Common myeloid progenitor, CD34-positive (primary cell): ENCODE measurements around the gene ZDHHC3.

ENCODE experiments used
- CTCF ChIA-PET: fragments of 350-600 bp; sonication (Branson Sonifier 250); formaldehyde crosslinking; loops from one replicate; lab custom pipeline; 2021; ENCODE audit warnings: antibody characterized with exemption; lab: Charles Lee
- POLR2A ChIA-PET: fragments of 350-600 bp; sonication (Branson Sonifier 250); formaldehyde crosslinking; loops from one replicate; lab custom pipeline; 2021; ENCODE audit warnings: antibody characterized with exemption; lab: Charles Lee
- DNase-seq, 3 donors: peaks; one replicate each; pipeline versions ENCODE4 v3.0.0 to v3.0.0-alpha.2; 2013
- H3K27ac ChIP-seq, 2 experiments: 1 replicate in 1 of 2; 2 replicates in 1 of 2; pipeline ENCODE4 v1.7.0; 2013; ENCODE audit warnings: inconsistent platforms in 2 of 2, low read length in 2 of 2, mild to moderate bottlenecking in 2 of 2, low read depth in 1 of 2, moderate library complexity in 1 of 2; ENCODE audit not compliant: severe bottlenecking in 2 of 2, insufficient read depth in 1 of 2, poor library complexity in 1 of 2
- H3K27me3 ChIP-seq, 5 experiments: replicated peaks in 2 of 5; 1 replicate in 3 of 5; 2 replicates in 2 of 5; pipeline versions ENCODE4 v1.6.1 to v1.7.0; 2013; ENCODE audit warnings: low read length in 4 of 5, mild to moderate bottlenecking in 2 of 5, moderate library complexity in 2 of 5, inconsistent platforms in 1 of 5; ENCODE audit not compliant: insufficient read depth in 5 of 5, control insufficient read depth in 4 of 5
- H3K36me3 ChIP-seq, 4 experiments: 1 replicate in 2 of 4; 2 replicates in 2 of 4; pipeline versions ENCODE4 v1.6.1 to v1.7.0; 2013; ENCODE audit warnings: low read length in 3 of 4, control low read depth in 1 of 4, mild to moderate bottlenecking in 1 of 4; ENCODE audit not compliant: control insufficient read depth in 4 of 4, insufficient read depth in 4 of 4
- H3K4me1 ChIP-seq, 4 experiments: 1 replicate in 3 of 4; 2 replicates in 1 of 4; pipeline versions ENCODE4 v1.6.1 to v1.7.1; 2013; ENCODE audit warnings: low read length in 3 of 4, mild to moderate bottlenecking in 3 of 4, control low read depth in 1 of 4, inconsistent platforms in 1 of 4, moderate library complexity in 1 of 4; ENCODE audit not compliant: control insufficient read depth in 4 of 4, insufficient read depth in 4 of 4; ENCODE audit errors: control extremely low read depth in 1 of 4
- H3K4me3 ChIP-seq, 7 experiments: 1 replicate in 4 of 7; 2 replicates in 3 of 7; pipeline versions ENCODE4 v1.5.1 to v1.7.0; 2013; ENCODE audit warnings: mild to moderate bottlenecking in 7 of 7, low read length in 6 of 7, moderate library complexity in 6 of 7, inconsistent platforms in 2 of 7, low read depth in 2 of 7, control low read depth in 1 of 7; ENCODE audit not compliant: insufficient read depth in 4 of 7, control insufficient read depth in 1 of 7; ENCODE audit errors: extremely low read depth in 1 of 7
- H3K9me3 ChIP-seq, 5 experiments: 1 replicate in 4 of 5; 2 replicates in 1 of 5; pipeline versions ENCODE4 v1.6.1 to v1.7.1; 2013; ENCODE audit warnings: low read length in 4 of 5, mild to moderate bottlenecking in 2 of 5, inconsistent platforms in 1 of 5, low read depth in 1 of 5, moderate library complexity in 1 of 5; ENCODE audit not compliant: control insufficient read depth in 4 of 5, insufficient read depth in 2 of 5; ENCODE audit errors: control extremely low read depth in 1 of 5
- whole genome bisulfite sequencing: methylation state at CpG from one replicate; pipeline ENCODE4 v1.1.5; 2013; ENCODE audit not compliant: insufficient coverage; 5-methylcytosine and 5-hydroxymethylcytosine counted together

The ZDHHC3 gene

DNA sequence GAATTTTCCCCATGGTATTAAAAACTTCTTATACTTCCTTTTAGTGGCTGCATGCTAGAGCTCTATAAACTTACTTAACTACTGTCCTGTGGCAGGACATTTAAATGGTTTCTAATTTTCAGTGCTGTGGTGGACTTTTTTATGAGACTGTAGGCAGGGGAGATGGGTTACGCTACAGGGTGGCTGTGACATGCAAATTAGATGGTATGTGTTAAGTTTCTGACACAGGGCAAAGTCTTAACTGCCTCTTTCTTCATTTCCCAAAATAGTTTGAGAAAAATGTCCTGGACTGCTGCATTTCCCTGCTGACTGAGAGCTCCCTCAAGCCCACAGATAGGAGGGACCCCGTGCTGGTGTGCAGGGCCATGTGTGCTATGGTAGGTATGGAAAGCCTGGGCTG lies 79.5 kb downstream of the ZDHHC3 start:
- Histone ChIP-seq H3K4me1 (no peaks in the 10 kb centered on the region), H3K36me3 (no peaks in the 10 kb centered on the region), H3K27ac (no peak overlapping the region), H3K4me3 (no peak overlapping the region), H3K9me3 (no peaks in the 10 kb centered on the region), H3K27me3 (no peaks in the 10 kb centered on the region)
- ChIA-PET CTCF (no interaction called here), POLR2A (no interaction called here)
- no peak for DNase-seq
- WGBS = no CpG with 5 or more reads among the region's 2 CpGs

DNA sequence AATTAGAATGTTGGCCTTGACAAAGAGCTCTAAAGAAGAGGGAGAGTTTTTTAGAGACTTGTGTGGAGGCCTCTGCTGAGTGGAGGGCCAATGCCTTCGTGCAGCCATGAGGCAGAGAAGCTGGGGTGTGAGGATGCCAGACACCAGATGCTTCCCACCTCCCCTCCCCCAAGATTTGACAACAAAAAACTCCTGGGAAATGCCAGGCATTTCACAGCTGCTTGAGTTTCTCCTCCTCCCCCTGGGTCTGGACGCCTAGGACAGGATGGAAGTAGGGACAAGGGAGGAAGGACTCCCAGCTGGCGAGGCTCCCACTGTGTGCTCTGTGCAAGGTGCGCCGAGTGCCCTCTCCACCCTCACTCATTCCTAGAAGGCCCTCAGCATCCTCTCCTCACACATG lies 81.5 kb downstream of the ZDHHC3 start:
- H3K27ac ChIP-seq = no peak overlapping the region
- no peak overlapping the region for H3K4me3 ChIP-seq
- DNase-seq = no peak
- H3K27me3 ChIP-seq = no peaks in the 10 kb centered on the region
- no peaks in the 10 kb centered on the region for H3K9me3 ChIP-seq
- POLR2A ChIA-PET = no interaction called here
- CTCF ChIA-PET = interaction anchor here (0.6 kb wide), 1 partner anchor 13 kb away, joined by 3 read pairs; no protein-coding TSS in a partner anchor
- H3K36me3 ChIP-seq = no peaks in the 10 kb centered on the region
- no peaks in the 10 kb centered on the region for H3K4me1 ChIP-seq
- 100% methylated on average over 1 of the region's 5 CpGs for WGBS

DNA sequence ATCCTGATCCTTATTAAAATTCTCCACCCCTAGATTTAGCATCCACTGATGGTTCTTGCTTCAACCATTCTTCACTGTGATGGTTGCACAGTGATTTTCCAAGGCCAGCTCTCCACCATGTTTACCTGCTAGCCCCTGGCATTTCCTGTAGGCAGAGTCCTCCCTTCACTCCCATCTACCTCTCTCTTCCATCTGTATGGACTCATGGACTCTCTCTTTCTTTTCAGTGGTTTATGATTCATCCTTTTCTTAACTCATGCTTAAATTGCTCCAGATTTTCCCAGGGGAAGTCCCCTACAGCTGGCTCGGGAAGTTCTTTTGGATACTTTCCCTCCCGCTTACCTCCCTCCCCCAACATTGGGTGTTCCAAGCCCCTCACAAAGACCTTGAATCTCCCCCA lies 82.9 kb downstream of the ZDHHC3 start:
- ChIA-PET CTCF (no interaction called here), POLR2A (no interaction called here)
- Histone ChIP-seq H3K4me3 (no peak overlapping the region), H3K9me3 (no peaks in the 10 kb centered on the region), H3K36me3 (no peaks in the 10 kb centered on the region), H3K4me1 (no peaks in the 10 kb centered on the region), H3K27ac (no peak overlapping the region), H3K27me3 (no peaks in the 10 kb centered on the region)
- DNase-seq = no peak
- WGBS = 92% methylated on average over 2 of the region's 2 CpGs

DNA sequence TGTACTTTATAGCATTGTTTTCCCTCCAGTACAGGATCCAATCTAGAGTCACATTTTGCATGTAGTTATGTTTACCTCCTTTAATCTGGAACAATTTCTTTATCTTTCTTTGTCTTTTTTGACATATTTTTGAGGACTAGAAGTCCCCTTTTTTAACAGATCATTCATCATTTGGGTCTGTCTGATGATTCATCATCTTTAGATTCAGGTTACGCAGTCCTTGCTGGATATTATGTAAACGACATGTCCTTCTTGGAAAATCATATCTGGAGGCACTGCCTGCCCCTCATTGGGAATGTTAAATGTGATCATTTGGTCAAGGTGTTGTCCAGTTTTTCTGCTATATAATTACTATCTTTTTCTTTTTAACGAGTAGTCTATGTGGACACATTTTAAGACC lies 83.3 kb downstream of the ZDHHC3 start:
- Histone ChIP-seq H3K27me3 (no peaks in the 10 kb centered on the region), H3K9me3 (no peaks in the 10 kb centered on the region), H3K4me3 (no peak overlapping the region), H3K36me3 (no peaks in the 10 kb centered on the region), H3K4me1 (no peaks in the 10 kb centered on the region), H3K27ac (no peak overlapping the region)
- 100% methylated on average over 1 of the region's 3 CpGs for WGBS
- ChIA-PET CTCF (no interaction called here), POLR2A (no interaction called here)
- DNase-seq = no peak

DNA sequence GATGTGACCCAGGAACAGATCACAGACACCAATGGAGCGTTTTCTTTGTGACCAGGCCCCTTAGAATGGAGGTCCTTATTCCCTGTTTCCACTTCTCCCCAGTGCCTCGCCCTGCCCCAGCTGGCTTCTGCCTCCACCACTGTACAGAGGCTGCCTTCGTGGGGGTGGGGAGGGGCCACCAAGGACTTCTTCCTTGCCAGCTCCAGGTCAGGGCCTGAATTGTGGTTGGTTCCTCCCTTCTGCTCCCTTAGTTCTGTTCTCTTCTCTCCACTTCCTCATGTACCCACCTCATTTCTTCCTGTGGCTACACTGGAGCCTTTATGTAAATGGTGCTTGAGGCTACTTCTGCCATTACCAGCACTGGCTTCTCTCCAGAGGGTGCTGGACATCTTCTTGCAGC lies 85.1 kb downstream of the ZDHHC3 start:
- DNase-seq = no peak
- Histone ChIP-seq H3K4me3 (no peak overlapping the region), H3K9me3 (no peaks in the 10 kb centered on the region), H3K4me1 (no peaks in the 10 kb centered on the region), H3K27me3 (no peaks in the 10 kb centered on the region), H3K36me3 (no peaks in the 10 kb centered on the region), H3K27ac (no peak overlapping the region)
- ChIA-PET POLR2A (no interaction called here), CTCF (no interaction called here)
- WGBS = 69% methylated on average over 3 of the region's 3 CpGs

DNA sequence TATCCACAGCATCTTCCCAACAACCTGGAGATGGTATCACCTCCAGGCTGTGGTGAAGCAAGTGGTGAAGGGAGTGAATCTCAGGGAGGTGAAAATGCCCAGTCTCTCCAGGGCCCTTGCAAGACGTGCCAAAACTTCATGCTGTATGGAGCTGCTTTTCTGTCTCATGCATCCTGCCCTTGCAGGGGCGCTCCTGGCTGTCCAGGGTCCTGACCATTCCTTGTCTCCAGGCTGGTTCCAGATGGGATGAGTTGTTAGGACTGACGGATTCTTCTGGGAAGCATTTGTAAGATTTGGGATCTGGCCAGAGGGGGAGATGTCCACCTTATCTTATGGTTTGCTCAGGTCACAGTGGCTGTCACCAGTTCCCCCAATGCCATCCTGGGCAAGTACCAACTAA lies 85.7 kb downstream of the ZDHHC3 start:
- DNase-seq = no peak

DNA sequence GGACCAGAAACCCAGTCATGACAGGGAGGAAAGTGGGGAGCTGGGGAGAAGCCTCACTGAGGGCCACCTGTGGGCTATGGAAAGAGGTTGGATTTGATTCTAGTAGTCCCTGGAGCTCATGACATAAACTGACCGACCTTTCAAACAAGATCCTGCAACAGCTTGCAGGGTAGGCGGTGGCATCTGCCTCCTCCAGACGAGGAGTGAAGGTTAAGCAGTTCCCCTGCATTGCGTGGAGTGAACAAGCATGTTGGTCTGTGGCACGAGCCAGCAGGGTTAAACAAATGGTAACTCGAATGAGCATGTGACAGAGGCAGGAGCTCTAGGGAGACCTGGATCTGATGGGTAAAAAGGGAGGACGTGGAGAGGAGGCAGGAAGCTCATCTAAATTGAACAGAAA lies 88.9 kb downstream of the ZDHHC3 start:
- 95% methylated on average over 7 of the region's 7 CpGs for WGBS
- CTCF ChIA-PET = no interaction called here
- H3K27me3 ChIP-seq = peaks cover 0 to 6% (median 0%) of the 10 kb centered on the region in 5 experiments
- H3K27ac ChIP-seq = no peak overlapping the region
- POLR2A ChIA-PET = no interaction called here
- no peak overlapping the region for H3K4me3 ChIP-seq
- no peaks in the 10 kb centered on the region for H3K4me1 ChIP-seq
- DNase-seq = no peak
- no peaks in the 10 kb centered on the region for H3K36me3 ChIP-seq
- H3K9me3 ChIP-seq = no peaks in the 10 kb centered on the region

More for the DNA sequence above, 85.7 kb downstream of the ZDHHC3 start:
- Histone ChIP-seq H3K27me3 (no peaks in the 10 kb centered on the region), H3K36me3 (no peaks in the 10 kb centered on the region), H3K27ac (no peak overlapping the region), H3K9me3 (no peaks in the 10 kb centered on the region), H3K4me1 (no peaks in the 10 kb centered on the region), H3K4me3 (no peak overlapping the region)
- ChIA-PET POLR2A (no interaction called here), CTCF (no interaction called here)
- 100% methylated on average over 3 of the region's 3 CpGs for WGBS
